WTC11 (cell line): ENCODE data around the gene BRSK2.

Source experiments
- ATF2 ChIP-seq: sonication (generic); formaldehyde crosslinking; IDR thresholded peaks from 2 replicates; pipeline ENCODE4 v1.8.1; 2022; ENCODE audit warnings: low read depth, missing genetic modification reagents, borderline replicate concordance
- ATF3 ChIP-seq: sonication (generic); formaldehyde crosslinking; conservative IDR thresholded peaks from 2 replicates; pipeline ENCODE4 v1.8.1; 2022; ENCODE audit warnings: mild to moderate bottlenecking, missing genetic modification reagents
- CTCF ChIP-seq: fragments of 200-600 bp; IDR thresholded peaks from 2 replicates; pipeline ENCODE4 v1.8.0; 2022; ENCODE audit warnings: antibody characterized with exemption
- PRDM15 ChIP-seq: sonication (generic); formaldehyde crosslinking; IDR thresholded peaks from 2 replicates; pipeline ENCODE4 v1.8.0; 2022; ENCODE audit warnings: missing genetic modification reagents
- RORB ChIP-seq: fragments of 250-450 bp; sonication (Bioruptor Pico); IDR thresholded peaks from 2 replicates; pipeline ENCODE4 v1.9.0; 2021; ENCODE audit warnings: mild to moderate bottlenecking
- SP1 ChIP-seq: sonication (generic); formaldehyde crosslinking; conservative IDR thresholded peaks from 2 replicates; pipeline ENCODE4 v1.8.1; 2022; ENCODE audit warnings: missing genetic modification reagents
- STAT6 ChIP-seq: sonication (generic); formaldehyde crosslinking; conservative IDR thresholded peaks from 2 replicates; pipeline ENCODE4 v1.8.1; 2023; ENCODE audit warnings: mild to moderate bottlenecking, low read depth, missing genetic modification reagents, moderate library complexity
- TCF7 ChIP-seq: sonication (generic); formaldehyde crosslinking; IDR thresholded peaks from 2 replicates; pipeline ENCODE4 v1.8.0; 2022; ENCODE audit warnings: mild to moderate bottlenecking, low read depth, missing genetic modification reagents, moderate library complexity
- TEAD4 ChIP-seq: sonication (generic); formaldehyde crosslinking; IDR thresholded peaks from 2 replicates; pipeline ENCODE4 v1.8.0; 2022; ENCODE audit warnings: mild to moderate bottlenecking, missing genetic modification reagents

- TF ChIP-seq CTCF = no peak
- no peak for TF ChIP-seq ATF2
- no peak for TF ChIP-seq TCF7 (CRISPR knock-in tag)
- TF ChIP-seq SP1 (CRISPR knock-in tag) = no peak
- TF ChIP-seq PRDM15 (CRISPR knock-in tag) = no peak
- no peak for TF ChIP-seq STAT6 (CRISPR knock-in tag)
- no peak for TF ChIP-seq TEAD4 (CRISPR knock-in tag)
- no peak for TF ChIP-seq RORB (CRISPR knock-in tag)
- no peak for TF ChIP-seq ATF3 (CRISPR knock-in tag)
Observed at GRCh38 chr11:1399386-1400316, 9.9 kb downstream of the BRSK2 start.
